H1 (cell line): ENCODE results near the gene NXF3.
"Not testable (repeated sequence)": the region's sequence is repeated elsewhere in the genome, so short reads cannot be mapped to it uniquely, and the experiment has no call there.

Experiments
- CTCF ChIP-seq, 3 experiments: IDR thresholded peaks; 1 replicate in 2 of 3; 2 replicates in 1 of 3; pipeline versions ENCODE4 v1.5.1 to v1.6.1; 2011; ENCODE audit warnings: low read length in 3 of 3, mild to moderate bottlenecking in 3 of 3, inconsistent platforms in 2 of 3, low read depth in 1 of 3, moderate library complexity in 1 of 3; ENCODE audit not compliant: insufficient read depth in 1 of 3; ENCODE audit errors: control extremely low read depth in 1 of 3
- POLR2AphosphoS5 ChIP-seq: IDR thresholded peaks from 2 replicates; pipeline ENCODE4 v1.6.1; 2011; ENCODE audit warnings: low read depth, low read length
- SUZ12 ChIP-seq: fragments of 200-600 bp; sonication (generic); IDR thresholded peaks from 2 replicates; pipeline ENCODE4 v1.6.1; 2012; ENCODE audit warnings: mild to moderate bottlenecking, inconsistent platforms, low read length, moderate library complexity, mixed read lengths

- not testable (repeated sequence) for TF ChIP-seq CTCF (IDR thresholded peaks at IDR 0.05; ENCODE audit: control extremely low read depth in 1 of 3, insufficient read depth in 1 of 3, low read depth in 1 of 3, low read length in 3 of 3); POLR2AphosphoS5; SUZ12
Measured at GRCh38 chrX:103033371-103033770, 59.6 kb downstream of the NXF3 start.
